Panc1 (cell line): ENCODE measurements around the gene ACTR10. TPM values are rescaled to one million over a fixed set of nuclear protein-coding genes. Genes with fewer than 3 reads are reported as not detected.

ENCODE experiments used
- ATAC-seq: fragments of 200-7000 bp; cut with Tn5 transposase; 2 replicates; pipeline ENCODE4 v1.9.1; 2020; ENCODE audit warnings: mild to moderate bottlenecking, moderate library complexity
- BruUV-seq: library from RNA; stranded (reverse); fragments of 400-500 nt; replicated peaks from 2 replicates; lab custom pipeline; 2021; lab: Mats Ljungman, UMichigan
- CTCF ChIA-PET: fragments of 300-600 bp; sonication (Branson Sonifier 250); formaldehyde crosslinking; loops from one replicate; lab custom pipeline; 2022; ENCODE audit warnings: antibody characterized with exemption; lab: Charles Lee
- POLR2A ChIA-PET: fragments of 300-600 bp; sonication (Branson Sonifier 250); formaldehyde crosslinking; loops from one replicate; lab custom pipeline; 2022; ENCODE audit warnings: antibody characterized with exemption; lab: Charles Lee
- DNase-seq: peaks from one replicate; pipeline ENCODE4 v3.0.0-alpha.2; 2010; ENCODE audit warnings: low read depth, low spot score
- H3K27ac ChIP-seq: 2 replicates; pipeline ENCODE4 v1.5.1; 2011; ENCODE audit warnings: mild to moderate bottlenecking, low read length, inconsistent platforms
- H3K27me3 ChIP-seq: fragments of 200-500 bp; sonication (Bioruptor generic); 2 replicates; pipeline ENCODE4 v1.6.0; 2014; ENCODE audit warnings: low read length, inconsistent platforms; ENCODE audit not compliant: control insufficient read depth, insufficient read depth
- H3K36me3 ChIP-seq: fragments of 200-500 bp; sonication (Bioruptor generic); 2 replicates; pipeline ENCODE4 v1.5.1; 2014; ENCODE audit warnings: inconsistent platforms, mild to moderate bottlenecking, low read length, moderate library complexity; ENCODE audit not compliant: control insufficient read depth, insufficient read depth
- H3K4me1 ChIP-seq: 2 replicates; pipeline ENCODE4 v1.5.1; 2011; ENCODE audit warnings: inconsistent platforms, mild to moderate bottlenecking, low read length, moderate library complexity; ENCODE audit not compliant: control insufficient read depth, insufficient read depth
- H3K4me3 ChIP-seq, 2 experiments: 2 replicates each; pipeline ENCODE4 v1.5.1; 2011 to 2012; ENCODE audit warnings: low read depth in 2 of 2, low read length in 2 of 2, mild to moderate bottlenecking in 2 of 2, inconsistent platforms in 1 of 2, moderate library complexity in 1 of 2
- H3K9me3 ChIP-seq: fragments of 200-500 bp; sonication (Bioruptor generic); 2 replicates; pipeline ENCODE4 v1.5.1; 2014; ENCODE audit warnings: low read depth, mild to moderate bottlenecking, inconsistent platforms, low read length, moderate library complexity; ENCODE audit not compliant: control insufficient read depth, insufficient read depth
- CTCF ChIP-seq: fragments of 450-650 bp; IDR thresholded peaks from 2 replicates; pipeline ENCODE4 v1.5.1; 2017; ENCODE audit warnings: mild to moderate bottlenecking
- POLR2AphosphoS5 ChIP-seq: IDR thresholded peaks from 2 replicates; pipeline ENCODE4 v1.6.1; 2012; ENCODE audit warnings: mild to moderate bottlenecking, low read depth, low read length, moderate library complexity
- REST ChIP-seq, 2 experiments: IDR thresholded peaks; 2 replicates each; pipeline ENCODE4 v1.6.1; 2011 to 2012; ENCODE audit warnings: low read depth in 2 of 2, control low read depth in 1 of 2, low read length in 1 of 2, mild to moderate bottlenecking in 1 of 2, moderate library complexity in 1 of 2; ENCODE audit not compliant: insufficient read depth in 1 of 2
- SIN3A ChIP-seq: IDR thresholded peaks from 2 replicates; pipeline ENCODE4 v1.6.1; 2012; ENCODE audit warnings: low read depth, mild to moderate bottlenecking, low read length, moderate library complexity, borderline replicate concordance; ENCODE audit not compliant: insufficient read depth
- TCF7L2 ChIP-seq: IDR thresholded peaks from 2 replicates; pipeline ENCODE4 v1.6.1; 2011; ENCODE audit warnings: mild to moderate bottlenecking, low read depth, low read length, inconsistent platforms
- in situ Hi-C: cut with HindIII; loops from 2 replicates; pipeline ENCODE4 v1.10.0; 2016; ENCODE audit warnings: low sequenced_read_pairs, low pct_unique_long_range_greater_than_20kb
- intact Hi-C: fragments of 100-400 bp; cut with micrococcal nuclease; formaldehyde crosslinking; loops from one replicate; pipeline ENCODE4 v1.10.0; 2022; ENCODE audit not compliant: unreplicated experiment
- total RNA-seq: library from RNA; stranded (reverse); gene quantifications from one replicate; pipeline ENCODE4 v1.2.1, GENCODE V29; 2021; ENCODE audit not compliant: unreplicated experiment

Gene ACTR10
- total RNA-seq, 1 experiment from 2014 or later, result 34.9 TPM

- intact Hi-C loops, result no loop called here
- no peak for TF ChIP-seq SIN3A
- TF ChIP-seq POLR2AphosphoS5, result no peak
- no peak for TF ChIP-seq TCF7L2
- ChIA-PET POLR2A (no interaction called here), CTCF (no interaction called here)
- Histone ChIP-seq H3K9me3 (no peaks in the 10 kb centered on the region), H3K27ac (no peak overlapping the region), H3K4me3 (no peak overlapping the region), H3K4me1 (peaks cover 5% of the 10 kb centered on the region; the same call in 1 of the 2 replicates), H3K36me3 (peaks cover 14% of the 10 kb centered on the region; the same call in 1 of the 2 replicates), H3K27me3 (no peaks in the 10 kb centered on the region)
- no TSS peak for BruUV-seq
- in situ Hi-C loops, result no loop called here
- DNase-seq, result no peak
- ATAC-seq, result no peak
Measured at GRCh38 chr14:58276208-58276607, 76.3 kb downstream of the ACTR10 start.

GRCh38 chr14:58278177-58278576 is 78.2 kb downstream of the ACTR10 start:
- Histone ChIP-seq H3K36me3 (peaks cover 8% of the 10 kb centered on the region; the same call in 1 of the 2 replicates), H3K27ac (no peak overlapping the region), H3K4me1 (peaks cover 3% of the 10 kb centered on the region; the same call in 1 of the 2 replicates), H3K9me3 (no peaks in the 10 kb centered on the region), H3K4me3 (no peak overlapping the region), H3K27me3 (no peaks in the 10 kb centered on the region)
- ChIA-PET POLR2A (no interaction called here), CTCF (no interaction called here)
- no peak for ATAC-seq
- intact Hi-C loops (no loop called here), in situ Hi-C loops (no loop called here)
- no peak for DNase-seq
- BruUV-seq, result no TSS peak
- no peak for TF ChIP-seq REST (IDR thresholded peaks at IDR 0.05; ENCODE audit: insufficient read depth in 1 of 2, low read depth in 2 of 2, low read length in 1 of 2)
- TF ChIP-seq TCF7L2, result no peak
- TF ChIP-seq POLR2AphosphoS5, result no peak
- no peak for TF ChIP-seq CTCF
- TF ChIP-seq SIN3A, result no peak

- ChIA-PET POLR2A (no interaction called here), CTCF (no interaction called here)
- Histone ChIP-seq H3K4me1 (no peaks in the 10 kb centered on the region), H3K27me3 (no peaks in the 10 kb centered on the region), H3K27ac (no peak overlapping the region), H3K36me3 (peaks cover 16% of the 10 kb centered on the region; the same call in 1 of the 2 replicates), H3K9me3 (no peaks in the 10 kb centered on the region), H3K4me3 (no peak overlapping the region)
- intact Hi-C loops, result no loop called here
- no peak for ATAC-seq
- TF ChIP-seq SIN3A (no peak), CTCF (no peak), TCF7L2 (no peak), POLR2AphosphoS5 (no peak), REST (IDR thresholded peaks at IDR 0.05; ENCODE audit: insufficient read depth in 1 of 2, low read depth in 2 of 2, low read length in 1 of 2) (no peak)
- in situ Hi-C loops, result no loop called here
- BruUV-seq, result TSS peak; percentile 1
- DNase-seq, result no peak
Measured at GRCh38 chr14:58280954-58281787, 81.2 kb downstream of the ACTR10 start.
